Motor neuron (in vitro differentiated cells): ENCODE measurements around the gene PARD3B. TPM values are rescaled to one million over a fixed set of nuclear protein-coding genes. Genes with fewer than 3 reads are reported as not detected.

Experiments used
- ATAC-seq, 8 experiments: fragments of 200-7000 bp; cut with Tn5 transposase; replicated peaks in 6 of 8; 2 replicates each; pipeline ENCODE4 v1.8.0; 2021; ENCODE audit warnings: mild to moderate bottlenecking in 8 of 8, moderate library complexity in 8 of 8
- H3K27ac ChIP-seq, 2 donors: fragments of 250-450 bp; sonication (Bioruptor Pico); 2 replicates each; pipeline ENCODE4 v1.9.0; 2021; ENCODE audit warnings: antibody characterized with exemption in 2 of 2, mild to moderate bottlenecking in 2 of 2, moderate library complexity in 1 of 2
- H3K4me1 ChIP-seq, 2 donors: fragments of 250-450 bp; sonication (Bioruptor Pico); replicated peaks in 1 of 2; 2 replicates each; pipeline ENCODE4 v1.6.1; 2021; ENCODE audit warnings: antibody characterized with exemption in 2 of 2, mild to moderate bottlenecking in 2 of 2, moderate library complexity in 1 of 2
- H3K4me3 ChIP-seq, 5 donors: fragments of 250-450 bp; sonication (Bioruptor Pico); 2 replicates each; pipeline ENCODE4 v1.9.0; 2021; ENCODE audit warnings: antibody characterized with exemption in 5 of 5, mild to moderate bottlenecking in 5 of 5, moderate library complexity in 4 of 5
- WGBS, 10 experiments: fragments of 450-650 bp; shearing (Covaris generic); methylation state at CpG; one replicate each; pipeline ENCODE4 v1.0.0; 2022; 5-methylcytosine and 5-hydroxymethylcytosine counted together
- in situ Hi-C, 9 experiments: fragments of 400-800 bp; cut with MboI; loops; one replicate each; pipeline ENCODE4 v1.15.0; 2021; ENCODE audit warnings: low sequenced_read_pairs in 9 of 9, low pct_unique_long_range_greater_than_20kb in 2 of 9; ENCODE audit not compliant: unreplicated experiment in 9 of 9
- total RNA-seq, 8 experiments: library from RNA; unstranded; fragments of 300-600 nt; gene quantifications; 2 replicates each; pipeline versions ENCODE4 v1.2.3 to v1.2.4, GENCODE V29; 2022

The PARD3B gene
- total RNA-seq, 8 experiments from 2014 or later, result 3.1 to 24.3 (median 10.4) TPM

DNA sequence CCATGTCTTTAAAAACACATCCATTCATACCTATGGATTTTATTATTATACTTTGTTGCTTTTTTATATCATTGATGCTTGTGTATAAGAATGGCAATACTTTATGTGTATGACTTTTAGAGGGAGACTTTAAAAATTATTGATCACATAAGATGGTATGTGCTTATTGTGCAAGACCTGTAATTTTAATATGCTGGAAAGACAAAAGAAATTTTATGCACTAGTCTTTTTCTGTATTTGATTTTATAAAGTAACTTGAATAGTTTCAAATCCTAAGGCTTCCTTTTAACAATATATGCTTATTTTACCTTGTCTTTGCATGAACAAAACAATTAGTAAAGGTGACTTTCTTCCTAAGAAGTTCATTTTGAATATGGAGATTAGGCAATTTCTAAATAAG lies 226.4 kb downstream of the PARD3B start:
- H3K4me1 ChIP-seq, result no peaks in the 10 kb centered on the region
- no peak overlapping the region for H3K27ac ChIP-seq
- in situ Hi-C loops, result no loop called here
- no peak overlapping the region for H3K4me3 ChIP-seq
- no peak for ATAC-seq

DNA sequence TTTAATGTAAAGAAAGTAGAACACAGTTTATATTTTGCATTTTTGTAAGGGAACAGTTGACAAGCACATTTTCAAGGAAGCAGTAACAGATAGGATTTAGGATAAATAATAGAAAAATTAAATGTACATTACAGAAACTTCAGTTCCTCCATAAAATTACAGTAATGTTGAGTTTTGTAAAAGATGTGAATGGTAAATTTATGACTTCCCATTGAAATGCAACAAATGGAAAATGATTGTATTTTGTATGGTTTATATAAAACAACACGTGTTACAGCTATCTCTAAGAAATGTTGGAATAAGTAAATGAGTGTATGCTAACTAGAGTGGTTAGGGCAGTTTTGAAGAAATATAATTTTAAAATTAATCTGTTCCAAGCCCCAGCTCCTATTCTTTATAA lies 227.3 kb downstream of the PARD3B start:
- 36 to 100% (median 69%) methylated on average over 1 of the region's 1 CpG; no CpG with 5 or more reads in 2 of the 10 experiments for WGBS, 10 experiments
- in situ Hi-C loops, result no loop called here
- Histone ChIP-seq H3K27ac (no peak overlapping the region), H3K4me3 (no peak overlapping the region), H3K4me1 (no peaks in the 10 kb centered on the region)
- no peak for ATAC-seq

DNA sequence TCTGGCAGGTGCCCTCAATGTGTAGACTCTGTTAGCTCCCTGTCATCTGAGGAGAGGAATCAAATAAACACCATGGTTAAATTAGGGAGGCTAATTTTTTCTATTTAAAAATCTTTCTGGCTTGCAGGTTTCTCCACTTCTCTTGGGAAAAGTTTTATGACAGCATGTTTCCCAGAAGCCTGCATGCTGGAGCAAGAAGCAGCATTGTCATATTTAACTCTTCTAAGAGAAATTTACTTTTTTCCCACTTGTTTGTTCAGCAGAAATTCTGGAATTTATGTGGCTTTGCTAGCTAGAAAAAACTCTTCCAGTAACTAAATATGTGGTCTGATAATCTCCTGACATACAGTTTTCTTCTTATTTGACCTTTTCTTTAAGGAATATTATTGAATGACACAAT lies 230.5 kb downstream of the PARD3B start:
- Histone ChIP-seq H3K4me1 (peaks cover 0 to 2% of the 10 kb centered on the region in 2 donors), H3K4me3 (no peak overlapping the region), H3K27ac (no peak overlapping the region)
- in situ Hi-C loops, result no loop called here
- no peak for ATAC-seq

DNA sequence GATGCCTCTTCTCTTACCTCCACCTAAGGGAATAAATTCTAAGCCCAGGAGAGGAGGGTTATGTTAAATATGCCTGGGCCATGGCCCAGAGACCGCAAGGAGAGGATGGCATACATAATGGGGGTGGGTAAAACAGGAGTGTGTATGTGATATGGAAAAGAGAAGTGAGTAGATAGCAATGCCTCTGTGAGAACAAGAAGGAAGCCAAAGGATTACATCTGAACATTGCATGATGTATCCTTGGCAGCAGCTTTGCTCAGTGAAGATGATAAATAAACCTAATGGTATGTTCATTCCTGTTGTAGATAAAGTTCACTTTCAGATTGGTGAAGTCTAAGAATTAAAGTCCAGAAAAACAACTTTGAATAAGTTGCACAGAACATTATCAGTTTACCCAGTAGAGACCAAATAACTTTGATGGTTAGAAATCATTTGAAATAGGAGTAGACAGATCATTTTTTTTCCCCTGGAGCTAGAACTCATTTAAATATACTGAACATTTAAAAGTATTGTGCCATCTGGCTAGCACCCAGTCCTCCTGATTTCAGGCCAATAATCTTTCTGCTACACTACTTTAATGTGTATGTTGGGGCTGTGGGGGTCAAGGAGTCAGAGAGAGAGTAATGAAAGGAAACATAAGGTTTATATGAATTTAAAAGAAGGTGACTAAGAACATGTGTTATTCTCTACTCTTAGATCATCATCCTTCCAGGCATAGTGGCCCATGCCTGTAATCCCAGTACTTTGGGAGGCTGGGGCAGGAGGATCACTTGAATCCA lies 231.7 kb downstream of the PARD3B start:
- H3K4me1 ChIP-seq, result peaks cover 0 to 3% of the 10 kb centered on the region in 2 donors
- no peak overlapping the region for H3K4me3 ChIP-seq
- no peak overlapping the region for H3K27ac ChIP-seq
- in situ Hi-C loops, result no loop called here
- WGBS, 10 experiments, result 20 to 100% (median 77%) methylated on average over 1 of the region's 1 CpG; no CpG with 5 or more reads in 5 of the 10 experiments
- peak in 4 of 8 experiments; percentile 60 to 71 (median 64) for ATAC-seq

DNA sequence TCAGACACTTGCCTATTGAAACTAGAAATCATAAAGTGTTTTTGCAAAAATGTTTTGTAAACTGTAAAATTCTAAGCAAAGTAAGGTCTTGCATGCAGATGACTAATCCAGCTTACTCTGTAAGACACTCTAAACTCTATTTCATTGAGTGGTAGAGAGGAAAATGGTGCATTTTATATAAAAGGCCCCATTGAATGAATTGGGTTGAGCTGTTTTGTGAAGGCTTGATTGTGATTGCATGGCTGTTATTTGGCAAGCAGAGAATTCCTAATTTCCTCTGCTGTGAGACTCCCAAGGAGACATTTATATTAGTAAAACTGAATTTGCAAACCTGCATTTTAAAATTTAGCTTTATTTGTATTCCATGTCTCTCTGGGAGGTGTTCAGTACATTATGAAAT lies 234.5 kb downstream of the PARD3B start:
- no peak overlapping the region for H3K27ac ChIP-seq
- in situ Hi-C loops, result no loop called here
- H3K4me3 ChIP-seq, result no peak overlapping the region
- no peak for ATAC-seq
- H3K4me1 ChIP-seq, result peaks cover 0 to 3% of the 10 kb centered on the region in 2 donors

DNA sequence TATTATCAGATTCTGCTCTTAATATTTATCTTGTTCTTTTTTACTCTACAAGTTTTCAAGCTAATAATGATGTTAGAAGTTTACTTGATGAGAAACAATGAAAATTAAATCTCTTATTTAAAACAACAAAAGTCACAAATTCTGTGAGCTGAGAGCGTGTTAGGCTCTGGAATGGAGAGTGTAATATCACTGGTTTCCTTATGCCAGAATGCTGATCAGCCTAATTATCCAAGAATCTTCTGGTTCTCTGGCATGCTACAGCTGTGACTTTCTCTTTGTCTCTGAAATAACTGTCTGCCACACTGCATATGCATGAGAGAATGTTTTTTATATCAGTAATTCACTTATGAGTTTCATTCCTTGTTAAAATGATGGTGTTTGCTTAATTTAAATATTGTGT lies 236.7 kb downstream of the PARD3B start:
- WGBS, 10 experiments, result 50 to 100% (median 100%) methylated on average over 1 of the region's 1 CpG; no CpG with 5 or more reads in 3 of the 10 experiments
- in situ Hi-C loops, result no loop called here
- H3K27ac ChIP-seq, result no peak overlapping the region
- no peak for ATAC-seq
- no peak overlapping the region for H3K4me3 ChIP-seq
- H3K4me1 ChIP-seq, result peaks cover 0 to 3% of the 10 kb centered on the region in 2 donors

DNA sequence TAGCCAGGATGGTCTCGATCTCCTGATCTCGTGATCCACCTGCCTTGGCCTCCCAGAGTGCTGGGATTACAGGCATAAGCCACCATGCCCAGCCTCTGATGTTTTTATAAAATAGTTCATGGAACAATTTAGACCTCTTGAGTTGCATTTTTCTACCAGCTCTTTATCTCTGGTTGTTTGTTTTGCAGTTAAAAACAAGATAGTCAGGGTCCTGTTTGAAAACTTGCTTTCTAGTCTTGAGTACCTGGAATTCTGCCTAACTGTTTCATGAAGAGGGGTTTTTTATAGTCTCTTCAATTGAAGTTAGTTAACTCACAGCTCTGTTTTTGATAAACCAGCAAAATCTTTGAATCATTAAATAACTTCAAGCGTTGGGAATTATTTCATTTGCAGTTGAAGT lies 244.8 kb downstream of the PARD3B start:
- 56 to 100% (median 79%) methylated on average over 1 of the region's 3 CpGs; no CpG with 5 or more reads in 4 of the 10 experiments for WGBS, 10 experiments
- Histone ChIP-seq H3K4me1 (no peaks in the 10 kb centered on the region), H3K4me3 (no peak overlapping the region), H3K27ac (no peak overlapping the region)
- ATAC-seq, result no peak
- in situ Hi-C loops, result no loop called here

DNA sequence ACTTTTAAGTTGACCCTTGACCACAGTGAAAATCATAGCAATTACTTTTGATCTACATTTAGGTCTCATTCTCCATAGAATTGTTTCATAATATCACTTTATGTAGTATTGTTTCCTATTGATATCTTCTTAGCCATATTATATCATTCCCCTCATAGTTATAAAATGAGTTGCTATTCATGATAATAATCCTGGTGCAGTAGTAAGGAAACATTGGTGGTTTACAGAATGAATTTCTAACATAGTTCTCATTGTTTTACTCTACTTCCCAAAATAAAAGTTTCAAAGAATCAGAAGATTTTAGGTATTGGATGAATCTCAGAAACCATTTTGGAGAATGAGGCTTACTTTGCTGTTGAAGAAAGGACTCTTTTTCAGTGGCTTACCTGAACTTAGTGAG lies 246.0 kb downstream of the PARD3B start:
- in situ Hi-C loops, result no loop called here
- ATAC-seq, result no peak
- Histone ChIP-seq H3K4me1 (no peaks in the 10 kb centered on the region), H3K27ac (no peak overlapping the region), H3K4me3 (no peak overlapping the region)

DNA sequence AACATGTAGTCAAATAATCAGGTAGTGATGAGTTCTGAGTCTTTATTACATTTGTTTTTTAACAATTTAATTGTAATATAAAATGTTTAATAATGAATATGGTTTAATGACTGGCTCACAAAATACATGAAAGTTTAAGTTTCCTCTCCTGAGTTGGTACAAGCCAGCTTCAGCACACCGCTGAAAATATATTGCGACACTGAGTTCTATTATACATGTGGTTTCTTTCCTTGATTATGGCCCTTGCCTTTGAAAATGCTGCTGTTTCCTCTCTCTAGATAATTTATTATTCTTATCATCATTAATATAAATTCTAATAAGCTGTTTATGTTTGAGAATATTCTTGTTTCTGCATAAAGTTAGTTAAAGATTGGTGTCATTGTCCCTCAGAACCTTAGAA lies 249.3 kb downstream of the PARD3B start:
- WGBS, 10 experiments, result 82 to 100% (median 95%) methylated on average over 1 to 2 of the region's 2 CpGs; no CpG with 5 or more reads in 3 of the 10 experiments
- no peak for ATAC-seq
- no peaks in the 10 kb centered on the region for H3K4me1 ChIP-seq
- no peak overlapping the region for H3K4me3 ChIP-seq
- in situ Hi-C loops, result no loop called here
- H3K27ac ChIP-seq, result no peak overlapping the region

DNA sequence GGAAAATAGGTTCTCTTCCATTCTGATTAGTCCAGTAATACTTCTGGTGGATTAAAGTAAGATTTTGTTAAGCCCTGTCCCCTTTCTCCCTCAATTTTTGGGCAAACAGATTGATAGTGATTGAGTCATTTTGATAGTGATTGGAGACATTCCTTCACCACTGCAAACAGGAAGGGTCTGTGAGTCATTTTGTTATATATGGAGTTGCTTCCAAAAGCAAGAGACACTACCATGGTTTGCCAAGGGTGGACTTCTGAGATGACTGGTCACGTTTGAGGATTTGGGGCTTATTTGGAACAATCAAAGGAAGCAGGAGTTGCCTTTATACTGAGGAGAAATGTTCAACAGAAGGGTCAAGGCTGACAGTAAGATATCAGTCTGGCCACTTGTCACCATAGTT lies 249.9 kb downstream of the PARD3B start:
- WGBS, 10 experiments, result 13 to 100% (median 33%) methylated on average over 1 of the region's 1 CpG; no CpG with 5 or more reads in 5 of the 10 experiments

DNA sequence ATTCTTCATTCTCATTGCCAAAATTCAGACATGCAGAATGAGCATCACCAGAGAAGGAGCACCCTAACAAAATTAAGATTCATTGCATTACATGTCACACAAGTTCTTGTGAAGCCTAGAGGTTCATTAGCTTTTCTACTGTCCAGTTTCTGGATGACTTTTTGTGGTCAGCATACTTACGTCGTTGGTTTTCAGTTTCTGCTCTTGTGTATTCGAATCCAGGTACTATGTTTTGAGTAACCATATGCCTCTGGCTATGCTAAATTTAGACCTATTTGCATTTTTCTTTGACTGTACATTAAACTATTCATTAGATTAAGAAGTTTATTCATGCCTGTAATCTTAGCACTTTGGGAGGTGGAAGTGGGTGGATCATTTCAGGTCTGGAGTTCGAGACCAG lies 251.3 kb downstream of the PARD3B start:
- H3K27ac ChIP-seq, result no peak overlapping the region
- no peak overlapping the region for H3K4me3 ChIP-seq
- 74 to 96% (median 93%) methylated on average over 2 to 4 of the region's 4 CpGs; no CpG with 5 or more reads in 5 of the 10 experiments for WGBS, 10 experiments
- no peaks in the 10 kb centered on the region for H3K4me1 ChIP-seq
- ATAC-seq, result peak in 1 of 8 experiments; percentile 11
- in situ Hi-C loops, result no loop called here

More for the DNA sequence above, 249.9 kb downstream of the PARD3B start:
- no peak overlapping the region for H3K4me3 ChIP-seq
- no peak for ATAC-seq
- in situ Hi-C loops, result no loop called here
- H3K27ac ChIP-seq, result no peak overlapping the region
- no peaks in the 10 kb centered on the region for H3K4me1 ChIP-seq

DNA sequence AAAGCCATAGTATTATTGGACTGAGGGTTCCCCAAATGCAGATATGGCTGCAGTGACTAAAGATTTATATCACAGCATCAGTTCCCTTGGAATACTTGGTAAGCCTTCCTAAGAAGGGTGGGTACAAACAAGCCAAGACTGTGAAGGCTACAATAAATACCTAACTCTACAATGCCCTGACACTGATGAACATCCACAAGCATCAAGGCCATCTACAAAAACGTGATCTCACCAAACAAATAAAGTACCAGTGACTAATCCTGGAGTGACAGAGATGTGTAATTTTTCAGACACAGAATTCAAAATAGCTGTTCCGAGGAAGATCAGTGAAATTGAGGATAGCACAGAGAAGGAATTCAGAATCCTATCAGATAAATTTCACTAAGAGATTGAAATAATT lies 254.5 kb downstream of the PARD3B start:
- H3K27ac ChIP-seq, result no peak overlapping the region
- no peak overlapping the region for H3K4me3 ChIP-seq
- in situ Hi-C loops, result no loop called here
- no peaks in the 10 kb centered on the region for H3K4me1 ChIP-seq
- WGBS, 10 experiments, result 40 to 100% (median 83%) methylated on average over 1 to 2 of the region's 2 CpGs; no CpG with 5 or more reads in 1 of the 10 experiments
- peak in 2 of 8 experiments; percentile 61 to 82 for ATAC-seq

DNA sequence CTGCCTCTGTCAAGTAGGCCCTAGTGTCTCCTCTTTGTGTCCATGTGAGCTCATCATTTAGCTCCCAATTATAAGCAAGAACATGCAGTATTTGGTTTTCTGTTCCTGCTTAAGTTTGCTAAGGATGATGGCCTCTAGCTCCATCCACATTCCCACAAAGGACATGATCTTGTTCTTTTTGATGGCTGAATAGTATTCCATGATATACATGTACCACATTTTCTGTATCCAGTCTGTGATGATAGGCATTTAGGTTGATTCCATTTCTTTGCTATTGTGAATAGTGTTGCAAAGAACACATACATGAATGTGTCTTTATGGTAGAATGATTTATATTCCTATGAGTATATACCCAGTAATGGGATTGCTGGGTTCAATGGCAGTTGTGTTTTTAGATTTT lies 263.2 kb downstream of the PARD3B start:
- no peak for ATAC-seq
- no peaks in the 10 kb centered on the region for H3K4me1 ChIP-seq
- H3K27ac ChIP-seq, result no peak overlapping the region
- no peak overlapping the region for H3K4me3 ChIP-seq
- in situ Hi-C loops, result no loop called here

DNA sequence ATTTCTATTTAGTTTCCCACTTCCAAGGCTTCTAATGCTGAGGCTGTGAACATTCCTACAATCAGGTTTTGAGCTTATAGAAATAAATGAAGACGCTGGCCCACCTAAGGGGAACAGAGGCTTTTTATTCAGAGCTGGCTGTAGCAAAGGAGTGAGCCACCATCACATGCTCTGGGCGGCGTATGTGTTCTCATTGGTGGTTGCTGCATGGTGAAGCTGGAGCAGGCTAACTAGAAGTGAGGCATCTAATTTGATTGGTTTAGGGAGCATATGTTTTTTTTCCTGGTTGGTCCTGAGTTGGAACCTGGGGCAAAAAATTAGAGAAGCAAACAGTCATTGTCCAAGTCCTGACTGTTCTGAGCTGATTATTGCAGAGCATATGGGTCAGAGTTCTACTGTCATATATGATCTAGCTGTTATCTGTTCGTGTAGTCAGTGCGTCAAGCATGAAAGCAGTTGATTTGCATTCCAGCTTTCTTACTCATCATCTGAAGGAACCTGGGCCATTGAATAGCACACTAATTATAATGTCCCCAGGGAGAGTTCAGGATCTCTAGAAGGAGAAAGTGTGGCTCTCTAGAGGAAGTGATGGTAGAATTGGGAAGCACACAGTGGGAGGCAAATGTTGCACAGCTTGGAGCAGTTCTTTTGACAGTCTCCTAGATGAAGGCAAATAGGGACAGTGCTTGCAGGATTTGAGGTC lies 279.6 kb downstream of the PARD3B start:
- 60 to 100% (median 80%) methylated on average over 2 to 4 of the region's 5 CpGs; no CpG with 5 or more reads in 2 of the 10 experiments for WGBS, 10 experiments
- no peak overlapping the region for H3K27ac ChIP-seq
- in situ Hi-C loops, result no loop called here
- no peak overlapping the region for H3K4me3 ChIP-seq
- ATAC-seq, result peak in 6 of 8 experiments; percentile 25 to 89 (median 80)
- H3K4me1 ChIP-seq, result peaks cover 8 to 14% of the 10 kb centered on the region in 2 donors
